GM23338 (cell line): Measurements from ENCODE around the gene ACTN2.

ENCODE experiments used
- CREB1 ChIP-seq: fragments of 250-450 bp; sonication (Bioruptor Pico); IDR thresholded peaks from 2 replicates; pipeline ENCODE4 v1.5.0; 2020; ENCODE audit warnings: low read depth, mild to moderate bottlenecking, moderate library complexity
- EZH2 ChIP-seq: fragments of 200-600 bp; sonication (generic); IDR thresholded peaks from one replicate; pipeline ENCODE4 v1.8.0; 2017; ENCODE audit warnings: antibody characterized with exemption, mild to moderate bottlenecking, low read depth; ENCODE audit not compliant: unreplicated experiment
- POLR2AphosphoS5 ChIP-seq: IDR thresholded peaks from 2 replicates; pipeline ENCODE4 v1.6.1; 2016; ENCODE audit warnings: antibody characterized with exemption, low read depth
- TF ChIP-seq, protein P1 (sequence below), 2 experiments: fragments of 200-600 bp in 1 of 2; sonication (generic) in 1 of 2; conservative IDR thresholded peaks; 2 replicates each; pipeline versions ENCODE4 v1.5.1 to v1.6.1; 2016 to 2017; ENCODE audit warnings: antibody characterized with exemption in 2 of 2, low read depth in 2 of 2, mild to moderate bottlenecking in 2 of 2, moderate library complexity in 1 of 2

DNA sequence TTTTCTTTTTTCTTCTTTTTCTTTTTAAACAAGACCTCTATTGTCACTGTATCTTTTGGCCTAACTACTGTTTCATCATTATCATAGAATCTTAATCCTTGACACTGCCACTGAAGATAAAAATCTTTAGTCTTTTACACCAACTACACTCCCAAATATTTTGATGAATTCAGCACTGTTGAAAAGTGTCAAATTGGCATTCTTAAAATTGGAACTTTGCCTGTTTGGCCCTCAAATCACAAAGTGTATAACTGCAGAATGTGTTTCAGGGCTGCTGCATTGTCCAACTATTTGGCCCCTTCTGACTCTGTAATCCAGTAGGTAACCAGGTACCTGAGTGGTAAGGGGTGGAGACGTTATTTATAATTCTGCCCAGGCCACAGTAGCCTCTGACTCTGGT lies 34.3 kb downstream of the ACTN2 start:
- TF ChIP-seq, protein P1, sequence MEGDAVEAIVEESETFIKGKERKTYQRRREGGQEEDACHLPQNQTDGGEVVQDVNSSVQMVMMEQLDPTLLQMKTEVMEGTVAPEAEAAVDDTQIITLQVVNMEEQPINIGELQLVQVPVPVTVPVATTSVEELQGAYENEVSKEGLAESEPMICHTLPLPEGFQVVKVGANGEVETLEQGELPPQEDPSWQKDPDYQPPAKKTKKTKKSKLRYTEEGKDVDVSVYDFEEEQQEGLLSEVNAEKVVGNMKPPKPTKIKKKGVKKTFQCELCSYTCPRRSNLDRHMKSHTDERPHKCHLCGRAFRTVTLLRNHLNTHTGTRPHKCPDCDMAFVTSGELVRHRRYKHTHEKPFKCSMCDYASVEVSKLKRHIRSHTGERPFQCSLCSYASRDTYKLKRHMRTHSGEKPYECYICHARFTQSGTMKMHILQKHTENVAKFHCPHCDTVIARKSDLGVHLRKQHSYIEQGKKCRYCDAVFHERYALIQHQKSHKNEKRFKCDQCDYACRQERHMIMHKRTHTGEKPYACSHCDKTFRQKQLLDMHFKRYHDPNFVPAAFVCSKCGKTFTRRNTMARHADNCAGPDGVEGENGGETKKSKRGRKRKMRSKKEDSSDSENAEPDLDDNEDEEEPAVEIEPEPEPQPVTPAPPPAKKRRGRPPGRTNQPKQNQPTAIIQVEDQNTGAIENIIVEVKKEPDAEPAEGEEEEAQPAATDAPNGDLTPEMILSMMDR (conservative IDR thresholded peaks at IDR 0.05; ENCODE audit: low read depth in 2 of 2): no peak
- TF ChIP-seq EZH2: no peak
- TF ChIP-seq POLR2AphosphoS5: no peak
- no peak for TF ChIP-seq CREB1
